ENCODE data around the gene INTS6. TPM values are rescaled to one million over a fixed set of nuclear protein-coding genes. Genes with fewer than 3 reads are reported as not detected.

The INTS6 gene
- total RNA-seq, 1 donor from 2014 or later, result 23.1 TPM

GRCh38 chr13:51499841-51500240 lies 47.0 kb upstream of the INTS6 start:
- no peak for TF ChIP-seq CTCF (IDR thresholded peaks at IDR 0.05; ENCODE audit: borderline replicate concordance)
- intact Hi-C loops (cut with micrococcal nuclease), result no loop called here
- H3K4me3 ChIP-seq, result no peak overlapping the region
- no peak for DNase-seq
- no peaks in the 10 kb centered on the region for H3K27me3 ChIP-seq (ENCODE audit: low read depth)
- no peaks in the 10 kb centered on the region for H3K9me3 ChIP-seq (replicated peaks)
- H3K4me1 ChIP-seq, result no peaks in the 10 kb centered on the region
- no peaks in the 10 kb centered on the region for H3K36me3 ChIP-seq
- no peak overlapping the region for H3K27ac ChIP-seq (replicated peaks)

GRCh38 chr13:51495316-51495715 lies 42.5 kb upstream of the INTS6 start:
- no peak for TF ChIP-seq CTCF (IDR thresholded peaks at IDR 0.05; ENCODE audit: borderline replicate concordance)
- H3K4me3 ChIP-seq, result no peak overlapping the region
- no peak for DNase-seq

GRCh38 chr13:51494156-51494555 lies 41.3 kb upstream of the INTS6 start:
- H3K27me3 ChIP-seq (ENCODE audit: low read depth), result no peaks in the 10 kb centered on the region
- intact Hi-C loops (cut with micrococcal nuclease), result no loop called here
- no peak overlapping the region for H3K27ac ChIP-seq (replicated peaks)
- no peaks in the 10 kb centered on the region for H3K9me3 ChIP-seq (replicated peaks)
- no peak for TF ChIP-seq CTCF (IDR thresholded peaks at IDR 0.05; ENCODE audit: borderline replicate concordance)
- no peaks in the 10 kb centered on the region for H3K36me3 ChIP-seq
- DNase-seq, result no peak
- H3K4me3 ChIP-seq, result no peak overlapping the region
- no peaks in the 10 kb centered on the region for H3K4me1 ChIP-seq

More at GRCh38 chr13:51495316-51495715, 42.5 kb upstream of the INTS6 start:
- no peaks in the 10 kb centered on the region for H3K27me3 ChIP-seq (ENCODE audit: low read depth)
- no peaks in the 10 kb centered on the region for H3K36me3 ChIP-seq
- no peak overlapping the region for H3K27ac ChIP-seq (replicated peaks)
- H3K4me1 ChIP-seq, result no peaks in the 10 kb centered on the region
- intact Hi-C loops (cut with micrococcal nuclease), result no loop called here
- H3K9me3 ChIP-seq (replicated peaks), result no peaks in the 10 kb centered on the region

GRCh38 chr13:51488212-51488611 lies 35.4 kb upstream of the INTS6 start:
- Histone ChIP-seq H3K36me3 (no peaks in the 10 kb centered on the region), H3K4me3 (no peak overlapping the region), H3K27me3 (ENCODE audit: low read depth) (no peaks in the 10 kb centered on the region), H3K4me1 (no peaks in the 10 kb centered on the region), H3K27ac (replicated peaks) (no peak overlapping the region), H3K9me3 (replicated peaks) (peaks cover 17% of the 10 kb centered on the region)
- intact Hi-C loops (cut with micrococcal nuclease), result no loop called here
- no peak for TF ChIP-seq CTCF (IDR thresholded peaks at IDR 0.05; ENCODE audit: borderline replicate concordance)
- DNase-seq, result no peak

- no peaks in the 10 kb centered on the region for H3K4me1 ChIP-seq
- no peak for DNase-seq
- no peak for TF ChIP-seq CTCF (IDR thresholded peaks at IDR 0.05; ENCODE audit: borderline replicate concordance)
Measured at GRCh38 chr13:51481656-51482055, 28.8 kb upstream of the INTS6 start.

DNA sequence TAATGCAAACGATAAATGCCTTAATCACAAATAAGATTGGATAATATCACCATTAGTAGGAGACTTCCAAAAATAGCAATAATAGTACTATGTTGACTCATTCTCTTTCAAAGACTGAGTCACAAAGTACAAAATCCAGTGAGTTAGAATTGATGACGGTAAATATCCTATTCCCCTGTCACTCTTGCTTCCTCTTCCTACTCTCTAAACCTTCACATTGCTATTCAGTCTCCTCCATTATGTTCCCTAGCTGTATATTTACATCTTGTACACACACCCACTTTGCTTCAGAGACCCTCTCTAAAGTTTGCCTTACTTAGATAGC lies 26.3 kb upstream of the INTS6 start:
- no peak for DNase-seq
- H3K27ac ChIP-seq (replicated peaks), result no peak overlapping the region
- H3K36me3 ChIP-seq, result no peaks in the 10 kb centered on the region
- TF ChIP-seq CTCF (IDR thresholded peaks at IDR 0.05; ENCODE audit: borderline replicate concordance), result no peak
- no peaks in the 10 kb centered on the region for H3K27me3 ChIP-seq (ENCODE audit: low read depth)
- intact Hi-C loops (cut with micrococcal nuclease), result no loop called here
- no peaks in the 10 kb centered on the region for H3K4me1 ChIP-seq
- peaks cover 9% of the 10 kb centered on the region for H3K9me3 ChIP-seq (replicated peaks)
- no peak overlapping the region for H3K4me3 ChIP-seq

More at GRCh38 chr13:51481656-51482055, 28.8 kb upstream of the INTS6 start:
- H3K9me3 ChIP-seq (replicated peaks), result peaks cover 22% of the 10 kb centered on the region
- H3K4me3 ChIP-seq, result no peak overlapping the region
- H3K36me3 ChIP-seq, result no peaks in the 10 kb centered on the region
- H3K27me3 ChIP-seq (ENCODE audit: low read depth), result no peaks in the 10 kb centered on the region
- intact Hi-C loops (cut with micrococcal nuclease), result no loop called here
- no peak overlapping the region for H3K27ac ChIP-seq (replicated peaks)
